ENCODE results near the gene KHDC4. TPM values are rescaled to one million over a fixed set of nuclear protein-coding genes. Genes with fewer than 3 reads are reported as not detected.

The KHDC4 gene
- total RNA-seq, 1 donor from 2014 or later = 83.5 TPM

DNA sequence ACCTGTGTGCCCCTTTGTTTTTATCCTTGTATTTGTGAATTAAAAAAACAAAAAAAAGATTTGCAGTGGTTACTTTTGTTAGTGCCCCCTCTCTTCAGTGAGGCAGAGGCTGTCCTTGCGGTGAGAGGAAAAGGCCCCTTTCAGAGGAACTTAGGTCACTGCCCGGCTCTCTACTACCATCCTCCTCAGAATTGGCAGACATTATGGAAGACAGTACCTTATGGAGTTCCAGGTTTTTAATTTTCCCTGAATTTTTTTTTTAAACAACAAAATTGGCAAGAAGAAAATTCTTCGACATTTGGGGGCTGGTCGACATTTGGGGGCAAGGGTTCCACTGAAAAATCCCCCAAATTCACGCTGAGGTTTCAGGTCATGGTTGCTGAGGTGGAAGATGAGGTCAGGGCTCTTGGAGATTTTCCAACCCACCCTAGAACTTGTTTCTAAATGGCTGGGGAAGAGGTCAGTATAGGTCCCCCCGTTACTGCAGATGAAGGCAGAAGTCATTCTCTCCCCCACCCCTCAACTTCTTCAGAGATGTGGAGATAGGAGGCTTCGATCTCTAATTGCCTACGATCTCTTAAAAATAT lies 12.5 kb upstream of the KHDC4 start:
- Mint-ChIP-seq H3K4me3 (ENCODE audit: low read depth) (peak overlapping the region; percentile 53), H3K4me1 (ENCODE audit: low read depth) (peaks cover 30% of the 10 kb centered on the region), H3K36me3 (ENCODE audit: low read depth) (peaks cover 62% of the 10 kb centered on the region)

DNA sequence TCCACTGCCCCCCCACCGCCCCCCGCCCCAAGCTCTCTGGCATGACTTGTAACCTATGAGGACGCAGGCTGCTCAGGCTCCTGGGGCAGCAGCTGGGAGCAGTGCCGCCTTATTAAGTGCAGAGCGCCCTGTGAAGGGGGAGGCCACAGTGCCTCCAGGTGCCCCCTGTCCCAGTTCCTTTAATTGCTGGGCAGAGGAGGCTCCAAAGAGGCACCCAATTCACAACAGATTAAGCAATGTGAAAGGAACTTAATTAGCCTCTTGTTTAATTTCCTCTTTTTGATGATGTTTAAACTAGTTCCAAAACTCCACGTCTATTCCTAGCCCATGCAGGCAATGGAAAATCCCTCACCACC lies 10.2 kb upstream of the KHDC4 start:
- H3K4me3 Mint-ChIP-seq (ENCODE audit: low read depth) = no peak overlapping the region

More for the DNA sequence above, 12.5 kb upstream of the KHDC4 start:
- Mint-ChIP-seq H3K27ac (peak overlapping the region; percentile 83), H3K9me3 (no peaks in the 10 kb centered on the region), H3K27me3 (ENCODE audit: low read depth) (no peaks in the 10 kb centered on the region)
- intact Hi-C loops (cut with micrococcal nuclease) = loop anchor here (1.0 kb wide), 1 partner anchor 30 kb away; no protein-coding TSS in a partner anchor
- no peak for DNase-seq (ENCODE audit: low spot score)

DNA sequence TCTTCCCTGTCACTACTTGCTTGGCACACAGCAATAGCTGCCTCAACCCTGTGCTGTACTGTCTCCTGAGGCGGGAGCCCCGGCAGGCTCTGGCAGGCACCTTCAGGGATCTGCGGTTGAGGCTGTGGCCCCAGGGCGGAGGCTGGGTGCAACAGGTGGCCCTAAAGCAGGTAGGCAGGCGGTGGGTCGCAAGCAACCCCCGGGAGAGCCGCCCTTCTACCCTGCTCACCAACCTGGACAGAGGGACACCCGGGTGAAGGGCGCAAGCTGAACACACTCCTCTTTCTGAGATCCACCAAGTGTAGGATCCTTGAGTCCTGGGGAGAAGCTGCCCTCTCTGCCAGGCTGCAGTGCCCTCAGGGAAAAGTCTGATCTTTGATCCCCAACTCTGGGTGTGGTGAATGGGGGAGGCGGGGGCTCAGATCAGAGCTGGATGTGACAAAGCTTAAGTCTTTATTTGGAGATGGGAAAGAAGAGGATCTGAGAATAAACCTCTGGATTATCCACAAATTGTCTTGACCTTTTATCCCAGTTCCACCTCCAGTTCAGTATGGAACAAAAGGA lies 8.4 kb upstream of the KHDC4 start:
- no peaks in the 10 kb centered on the region for H3K27me3 Mint-ChIP-seq (ENCODE audit: low read depth)
- H3K4me3 Mint-ChIP-seq (ENCODE audit: low read depth) = no peak overlapping the region
- no peaks in the 10 kb centered on the region for H3K9me3 Mint-ChIP-seq
- H3K4me1 Mint-ChIP-seq (ENCODE audit: low read depth) = peaks cover 51% of the 10 kb centered on the region
- peaks cover 30% of the 10 kb centered on the region for H3K36me3 Mint-ChIP-seq (ENCODE audit: low read depth)
- intact Hi-C loops (cut with micrococcal nuclease) = no loop called here
- DNase-seq (ENCODE audit: low spot score) = no peak
- H3K27ac Mint-ChIP-seq = peak overlapping the region; percentile 73

More for the DNA sequence above, 10.2 kb upstream of the KHDC4 start:
- no peak for DNase-seq (ENCODE audit: low spot score)
- intact Hi-C loops (cut with micrococcal nuclease) = no loop called here
- Mint-ChIP-seq H3K27ac (peak overlapping the region; percentile 59), H3K27me3 (ENCODE audit: low read depth) (no peaks in the 10 kb centered on the region), H3K9me3 (no peaks in the 10 kb centered on the region), H3K36me3 (ENCODE audit: low read depth) (peaks cover 46% of the 10 kb centered on the region), H3K4me1 (ENCODE audit: low read depth) (peaks cover 49% of the 10 kb centered on the region)

DNA sequence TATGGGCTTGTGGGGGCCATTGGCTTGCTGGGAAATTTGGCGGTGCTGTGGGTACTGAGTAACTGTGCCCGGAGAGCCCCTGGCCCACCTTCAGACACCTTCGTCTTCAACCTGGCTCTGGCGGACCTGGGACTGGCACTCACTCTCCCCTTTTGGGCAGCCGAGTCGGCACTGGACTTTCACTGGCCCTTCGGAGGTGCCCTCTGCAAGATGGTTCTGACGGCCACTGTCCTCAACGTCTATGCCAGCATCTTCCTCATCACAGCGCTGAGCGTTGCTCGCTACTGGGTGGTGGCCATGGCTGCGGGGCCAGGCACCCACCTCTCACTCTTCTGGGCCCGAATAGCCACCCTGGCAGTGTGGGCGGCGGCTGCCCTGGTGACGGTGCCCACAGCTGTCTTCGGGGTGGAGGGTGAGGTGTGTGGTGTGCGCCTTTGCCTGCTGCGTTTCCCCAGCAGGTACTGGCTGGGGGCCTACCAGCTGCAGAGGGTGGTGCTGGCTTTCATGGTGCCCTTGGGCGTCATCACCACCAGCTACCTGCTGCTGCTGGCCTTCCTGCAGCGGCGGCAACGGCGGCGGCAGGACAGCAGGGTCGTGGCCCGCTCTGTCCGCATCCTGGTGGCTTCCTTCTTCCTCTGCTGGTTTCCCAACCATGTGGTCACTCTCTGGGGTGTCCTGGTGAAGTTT lies 7.8 kb upstream of the KHDC4 start:
- DNase-seq (ENCODE audit: low spot score) = no peak
- intact Hi-C loops (cut with micrococcal nuclease) = no loop called here
- peaks cover 47% of the 10 kb centered on the region for H3K4me1 Mint-ChIP-seq (ENCODE audit: low read depth)

DNA sequence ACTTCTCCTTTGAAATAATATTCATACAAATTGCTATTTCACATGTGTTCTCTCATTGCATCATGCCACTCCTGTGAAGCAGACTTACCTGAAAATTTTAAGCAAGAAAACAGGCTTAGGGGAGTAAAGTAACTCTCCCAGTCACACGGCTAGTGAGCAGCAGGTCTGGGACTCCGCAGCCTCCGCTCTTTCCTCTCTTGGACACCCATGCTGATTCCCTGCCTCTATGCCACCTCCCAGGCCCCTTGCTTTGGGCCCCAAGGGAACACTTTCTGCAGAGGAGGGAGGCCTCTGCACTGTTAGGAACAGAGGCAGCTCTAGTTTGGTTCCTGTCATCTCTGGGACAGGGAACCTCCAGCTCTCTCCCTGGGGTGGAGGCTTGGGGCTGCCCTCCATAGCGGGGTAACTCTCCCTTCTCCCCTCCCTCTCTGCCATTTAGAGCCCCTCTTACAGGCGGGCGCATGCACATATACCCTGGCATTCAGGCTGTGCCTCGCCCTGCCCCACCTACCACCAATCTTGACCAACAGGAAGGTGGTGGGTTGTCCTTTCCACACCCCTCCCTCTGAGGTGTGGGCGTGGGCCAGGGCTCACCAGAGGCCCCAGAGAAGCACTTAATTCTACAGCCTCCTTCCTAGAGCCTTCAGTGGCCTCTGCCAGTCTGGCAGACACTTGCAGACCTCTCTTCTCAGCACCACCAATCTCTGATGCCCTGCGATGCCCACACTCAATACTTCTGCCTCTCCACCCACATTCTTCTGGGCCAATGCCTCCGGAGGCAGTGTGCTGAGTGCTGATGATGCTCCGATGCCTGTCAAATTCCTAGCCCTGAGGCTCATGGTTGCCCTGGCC lies 7.0 kb upstream of the KHDC4 start, which contains the start of gene RXFP4:
RXFP4 (plus strand) TSS at position 646 of the 852 bp plus-strand sequence; CDS start at position 718, 72 bp downstream.
- no peaks in the 10 kb centered on the region for H3K9me3 Mint-ChIP-seq
- H3K27ac Mint-ChIP-seq = peak within 1 kb of the TSS; percentile 83
- H3K36me3 Mint-ChIP-seq (ENCODE audit: low read depth) = peaks cover 18% of the 10 kb centered on the region
- H3K4me1 Mint-ChIP-seq (ENCODE audit: low read depth) = peaks cover 39% of the 10 kb centered on the region
- no peak for DNase-seq (ENCODE audit: low spot score)
- intact Hi-C loops (cut with micrococcal nuclease) = no loop called here
- no peak within 1 kb of the TSS for H3K4me3 Mint-ChIP-seq (ENCODE audit: low read depth)
- no peaks in the 10 kb centered on the region for H3K27me3 Mint-ChIP-seq (ENCODE audit: low read depth)

More for the DNA sequence above, 7.8 kb upstream of the KHDC4 start:
- Mint-ChIP-seq H3K27me3 (ENCODE audit: low read depth) (no peaks in the 10 kb centered on the region), H3K36me3 (ENCODE audit: low read depth) (peaks cover 26% of the 10 kb centered on the region), H3K4me3 (ENCODE audit: low read depth) (no peak overlapping the region), H3K9me3 (no peaks in the 10 kb centered on the region), H3K27ac (peak overlapping the region; percentile 83)

DNA sequence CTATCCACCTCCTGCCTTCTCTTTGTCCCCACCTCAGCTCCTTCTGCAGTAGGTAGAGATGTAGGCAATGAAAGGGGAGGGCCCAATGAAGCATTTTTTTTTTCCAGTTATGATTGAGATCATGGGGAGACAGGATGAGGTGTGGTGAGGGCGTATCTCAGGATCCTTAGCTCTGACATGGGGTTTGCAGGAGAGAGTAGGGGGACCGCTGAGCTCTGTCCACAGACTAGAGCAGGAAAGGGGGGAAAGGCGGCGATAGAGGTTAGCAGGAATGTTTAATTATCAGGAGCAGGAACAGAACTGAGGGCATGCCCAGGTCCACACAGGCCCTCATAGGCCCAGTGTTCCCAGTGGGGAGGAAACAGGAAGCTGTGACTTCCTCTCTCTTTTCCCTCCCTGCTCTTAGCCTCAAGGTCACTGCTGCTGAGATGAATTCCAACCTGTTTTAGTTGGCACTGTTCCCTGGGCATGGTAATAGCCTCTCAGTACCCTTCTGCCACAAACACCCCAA lies 6.3 kb upstream of the KHDC4 start:
- Mint-ChIP-seq H3K4me3 (ENCODE audit: low read depth) (no peak overlapping the region), H3K9me3 (no peaks in the 10 kb centered on the region), H3K4me1 (ENCODE audit: low read depth) (peaks cover 35% of the 10 kb centered on the region), H3K27me3 (ENCODE audit: low read depth) (no peaks in the 10 kb centered on the region), H3K27ac (peak overlapping the region; percentile 83), H3K36me3 (ENCODE audit: low read depth) (peaks cover 15% of the 10 kb centered on the region)
- intact Hi-C loops (cut with micrococcal nuclease) = no loop called here
- DNase-seq (ENCODE audit: low spot score) = no peak

DNA sequence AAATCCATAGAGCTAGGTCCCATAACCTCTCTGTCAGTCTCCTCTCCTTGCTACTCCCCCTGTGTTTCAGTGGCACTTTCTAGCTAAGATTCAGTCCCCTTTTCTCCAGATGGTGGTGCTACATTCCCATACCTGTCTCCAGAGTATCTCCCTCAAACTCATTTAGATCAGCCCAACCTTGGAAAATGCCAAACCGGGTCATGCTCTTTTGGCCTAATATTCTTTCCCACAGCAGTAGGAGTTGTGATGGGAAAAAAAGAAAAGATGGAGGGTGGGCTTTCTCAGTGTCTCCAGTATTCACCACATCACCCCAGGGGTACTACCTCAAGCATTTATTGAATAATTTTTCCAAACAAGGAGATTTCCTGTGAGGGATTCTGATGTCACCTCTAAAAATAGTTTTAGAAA lies 4.0 kb upstream of the KHDC4 start:
- DNase-seq (ENCODE audit: low spot score) = no peak
- intact Hi-C loops (cut with micrococcal nuclease) = loop anchor here (1.0 to 2.0 kb wide), 2 partner anchors 51 to 129 kb away; no protein-coding TSS in a partner anchor
- Mint-ChIP-seq H3K27ac (peak overlapping the region; percentile 6), H3K4me3 (ENCODE audit: low read depth) (no peak overlapping the region), H3K36me3 (ENCODE audit: low read depth) (peaks cover 6% of the 10 kb centered on the region), H3K27me3 (ENCODE audit: low read depth) (no peaks in the 10 kb centered on the region), H3K9me3 (no peaks in the 10 kb centered on the region), H3K4me1 (ENCODE audit: low read depth) (peaks cover 29% of the 10 kb centered on the region)

DNA sequence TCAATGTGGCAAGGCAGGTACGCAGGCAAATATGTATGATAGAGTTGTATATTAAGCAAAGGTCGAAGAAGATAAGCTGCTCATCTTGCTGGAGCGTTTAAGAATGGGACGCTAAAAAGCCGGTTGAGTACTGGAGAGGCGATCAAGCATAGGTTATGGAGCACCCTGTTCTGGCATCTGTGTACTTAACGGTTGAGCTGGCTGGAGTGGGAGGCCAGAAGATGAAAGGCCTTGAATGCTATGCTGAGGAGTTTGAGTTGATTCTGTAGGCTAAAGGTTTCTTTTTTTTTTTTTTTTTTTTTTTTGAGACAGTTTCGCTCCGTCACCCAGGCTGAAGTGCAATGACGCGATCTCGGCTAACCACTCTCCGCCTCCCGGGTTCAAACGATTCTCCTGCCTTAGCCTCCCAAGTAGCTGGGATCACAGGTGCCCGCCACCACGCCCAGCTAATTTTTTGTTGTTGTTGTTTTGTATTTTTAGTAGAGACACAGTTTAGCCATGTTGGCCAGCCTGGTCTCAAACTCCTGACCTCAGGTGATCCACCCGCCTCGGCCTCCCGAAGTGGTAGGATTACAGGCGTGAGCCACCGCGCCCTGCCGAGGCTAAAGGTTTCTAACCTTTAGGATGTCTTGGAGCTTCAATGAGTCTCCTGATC lies 850 bp upstream of the KHDC4 start:
- Mint-ChIP-seq H3K27me3 (ENCODE audit: low read depth) (no peaks in the 10 kb centered on the region), H3K9me3 (no peaks in the 10 kb centered on the region), H3K27ac (peak overlapping the region; percentile 58), H3K36me3 (ENCODE audit: low read depth) (peaks cover 25% of the 10 kb centered on the region), H3K4me3 (ENCODE audit: low read depth) (no peak overlapping the region), H3K4me1 (ENCODE audit: low read depth) (peaks cover 26% of the 10 kb centered on the region)
- DNase-seq (ENCODE audit: low spot score) = no peak
- intact Hi-C loops (cut with micrococcal nuclease) = loop anchor here (1.0 kb wide), 3 partner anchors 42 to 119 kb away; partner anchors contain the start of gene LAMTOR2

DNA sequence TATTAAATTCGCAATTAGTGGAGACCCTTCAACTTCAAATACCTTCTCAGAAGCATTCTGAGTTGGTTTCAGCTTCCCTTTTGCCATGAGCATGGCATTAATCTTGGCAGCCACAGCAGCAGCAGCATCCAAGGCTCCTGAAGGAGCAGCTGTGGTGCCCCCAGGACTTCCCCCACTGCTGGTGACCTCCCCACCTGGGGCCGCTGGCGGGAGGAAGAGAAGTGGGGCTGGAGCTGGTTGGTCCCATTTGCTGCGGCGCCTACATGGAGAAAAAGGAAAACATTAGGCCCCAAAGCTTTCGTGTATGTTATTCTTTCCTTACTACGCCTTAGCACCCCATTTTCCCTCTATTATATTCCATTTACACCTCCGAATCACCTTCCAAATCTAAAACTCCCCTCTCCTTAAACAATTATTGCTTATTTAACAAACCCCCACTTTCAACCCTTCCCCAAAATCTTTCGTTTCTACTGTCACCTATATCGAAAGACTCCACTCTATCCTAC lies 569 bp downstream of the KHDC4 start:
- no peaks in the 10 kb centered on the region for H3K9me3 Mint-ChIP-seq
- DNase-seq (ENCODE audit: low spot score) = no peak
- H3K27ac Mint-ChIP-seq = no peak overlapping the region
- peaks cover 36% of the 10 kb centered on the region for H3K36me3 Mint-ChIP-seq (ENCODE audit: low read depth)
- no peak overlapping the region for H3K4me3 Mint-ChIP-seq (ENCODE audit: low read depth)
- peaks cover 32% of the 10 kb centered on the region for H3K4me1 Mint-ChIP-seq (ENCODE audit: low read depth)
- H3K27me3 Mint-ChIP-seq (ENCODE audit: low read depth) = no peaks in the 10 kb centered on the region
- intact Hi-C loops (cut with micrococcal nuclease) = loop anchor here (1.0 kb wide), 3 partner anchors 44 to 121 kb away; partner anchors contain the start of gene LAMTOR2

DNA sequence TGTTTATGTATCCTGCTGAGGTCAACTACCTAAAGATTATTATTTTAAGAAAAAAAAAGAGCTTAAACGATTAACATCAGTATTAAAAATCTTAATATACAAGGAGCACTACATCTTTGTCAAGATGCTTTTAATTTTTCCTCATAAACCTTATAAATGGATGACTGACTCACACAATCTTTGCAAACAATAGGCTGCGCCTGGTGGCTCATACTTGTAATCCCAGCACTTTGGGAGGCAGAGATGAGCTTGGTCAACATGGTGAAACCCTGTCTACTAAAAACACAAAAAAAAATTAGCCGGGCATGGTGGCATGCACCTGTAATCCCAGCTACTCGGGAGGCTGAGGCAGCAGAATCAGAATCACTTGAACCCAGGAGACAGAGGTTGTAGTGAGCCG lies 1.7 kb downstream of the KHDC4 start:
- Mint-ChIP-seq H3K9me3 (no peaks in the 10 kb centered on the region), H3K27ac (peak overlapping the region; percentile 42), H3K36me3 (ENCODE audit: low read depth) (peaks cover 48% of the 10 kb centered on the region), H3K4me3 (ENCODE audit: low read depth) (peak overlapping the region; percentile 68), H3K27me3 (ENCODE audit: low read depth) (no peaks in the 10 kb centered on the region), H3K4me1 (ENCODE audit: low read depth) (peaks cover 28% of the 10 kb centered on the region)
- intact Hi-C loops (cut with micrococcal nuclease) = no loop called here
- no peak for DNase-seq (ENCODE audit: low spot score)

DNA sequence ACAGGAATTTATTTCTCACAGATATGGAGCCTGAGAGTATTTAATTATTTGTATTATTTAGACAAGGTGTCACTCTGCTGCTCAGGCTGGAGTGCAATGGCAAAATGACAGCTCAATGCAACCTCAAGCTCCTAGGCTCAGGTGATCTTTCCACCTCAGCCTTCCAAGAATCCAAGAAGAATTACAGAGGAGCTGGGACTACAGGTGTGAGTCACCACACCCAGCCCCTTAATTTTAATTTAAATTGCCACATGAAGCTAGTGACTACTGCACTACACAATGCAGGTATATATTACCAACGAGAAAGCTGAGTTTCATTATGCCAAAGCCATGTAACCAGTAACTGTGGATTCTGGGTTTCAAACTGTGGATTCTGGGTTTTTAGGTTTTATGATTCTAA lies 2.1 kb downstream of the KHDC4 start:
- no peaks in the 10 kb centered on the region for H3K9me3 Mint-ChIP-seq
- H3K36me3 Mint-ChIP-seq (ENCODE audit: low read depth) = peaks cover 52% of the 10 kb centered on the region
- peak overlapping the region; percentile 68 for H3K4me3 Mint-ChIP-seq (ENCODE audit: low read depth)
- intact Hi-C loops (cut with micrococcal nuclease) = no loop called here
- DNase-seq (ENCODE audit: low spot score) = no peak
- H3K27me3 Mint-ChIP-seq (ENCODE audit: low read depth) = no peaks in the 10 kb centered on the region
- peak overlapping the region; percentile 42 for H3K27ac Mint-ChIP-seq
- H3K4me1 Mint-ChIP-seq (ENCODE audit: low read depth) = peaks cover 28% of the 10 kb centered on the region
